GM12873 (cell line): Measurements from ENCODE around the gene MRGPRE.

Experiments
- CTCF ChIP-seq: IDR thresholded peaks from 2 replicates; pipeline ENCODE4 v1.5.1; 2012; ENCODE audit warnings: low read depth, mild to moderate bottlenecking, moderate library complexity, low read length, control low read depth; ENCODE audit not compliant: insufficient read depth; ENCODE audit errors: missing control alignments

Gene MRGPRE

GRCh38 chr11:3183523-3183922 lies 48.7 kb downstream of the MRGPRE start:
- no peak for TF ChIP-seq CTCF

GRCh38 chr11:3182462-3182852 lies 49.8 kb downstream of the MRGPRE start:
- no peak for TF ChIP-seq CTCF

GRCh38 chr11:3181725-3182461 lies 50.3 kb downstream of the MRGPRE start:
- no peak for TF ChIP-seq CTCF

- TF ChIP-seq CTCF: no peak
These were observed 51.3 kb downstream of the MRGPRE start for GRCh38 chr11:3180869-3181268.

- no peak for TF ChIP-seq CTCF
These were observed 53.9 kb downstream of the MRGPRE start for GRCh38 chr11:3178349-3178748.

- TF ChIP-seq CTCF: no peak
These were observed 54.3 kb downstream of the MRGPRE start for GRCh38 chr11:3177931-3178330.
